GDM1 (cell line): ENCODE results near the gene MACROD2.

Source experiments
- DNase-seq: peaks from one replicate; lab custom pipeline; 2025; lab: John Stamatoyannopoulos, UW

Gene MACROD2

DNA sequence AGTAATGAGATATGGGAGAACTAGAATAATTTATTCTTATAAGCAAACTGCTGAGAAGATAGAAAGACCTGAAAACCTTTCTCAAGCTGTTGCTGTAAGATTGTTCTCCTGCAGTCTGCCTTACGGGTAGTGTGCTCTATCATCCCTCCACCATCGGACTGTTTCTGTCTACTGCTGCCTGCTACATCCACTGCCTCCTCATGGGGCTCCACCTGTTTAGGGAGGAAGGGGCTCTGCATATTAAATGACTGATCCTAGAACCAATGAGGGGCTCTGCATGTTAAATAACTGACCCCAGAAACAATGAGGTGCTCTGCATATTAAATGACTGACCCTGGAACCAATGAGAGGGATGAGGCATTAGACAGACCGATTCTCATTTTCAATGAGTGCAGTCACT, 1923.3 kb downstream of the MACROD2 start:
- DNase-seq = no peak

- no peak for DNase-seq
Measured at GRCh38 chr20:15919118-15919517, 1923.8 kb downstream of the MACROD2 start.

GRCh38 chr20:15921930-15922329, 1926.6 kb downstream of the MACROD2 start:
- no peak for DNase-seq

GRCh38 chr20:15922556-15922955, 1927.2 kb downstream of the MACROD2 start:
- DNase-seq = no peak

DNA sequence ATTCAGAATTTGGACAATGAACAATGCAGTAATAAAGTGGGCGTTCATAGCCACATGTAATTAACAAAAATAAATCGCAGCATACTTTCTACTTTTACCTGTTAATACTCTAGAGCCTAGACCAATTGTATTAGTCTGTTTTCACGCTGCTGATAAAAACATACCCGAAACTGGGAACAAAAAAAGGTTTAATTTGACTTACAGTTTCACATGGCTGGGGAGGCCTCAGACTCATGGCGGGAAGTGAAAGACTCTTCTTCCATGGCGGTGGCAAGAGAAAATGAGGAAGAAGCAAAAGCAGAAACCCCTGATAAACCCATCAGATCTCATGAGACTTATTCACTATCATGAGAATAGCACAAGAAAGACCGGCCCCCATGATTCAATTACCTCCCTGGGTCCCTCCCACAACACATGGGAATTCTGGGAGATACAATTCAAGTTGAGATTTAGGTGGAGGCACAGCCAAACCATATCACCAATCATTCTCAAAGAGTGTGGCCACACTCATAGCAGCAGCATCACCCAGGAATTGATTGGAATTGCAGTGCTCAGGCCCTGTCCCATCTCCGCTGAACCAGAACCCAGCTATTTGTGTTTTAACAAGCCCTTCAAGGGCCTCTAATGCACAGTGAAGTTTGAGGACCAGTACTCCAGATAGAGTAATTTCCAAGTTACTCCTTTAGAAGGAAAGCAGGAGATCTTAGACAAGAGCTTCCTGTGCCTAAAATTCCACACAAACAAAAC, 1927.9 kb downstream of the MACROD2 start:
- no peak for DNase-seq

DNA sequence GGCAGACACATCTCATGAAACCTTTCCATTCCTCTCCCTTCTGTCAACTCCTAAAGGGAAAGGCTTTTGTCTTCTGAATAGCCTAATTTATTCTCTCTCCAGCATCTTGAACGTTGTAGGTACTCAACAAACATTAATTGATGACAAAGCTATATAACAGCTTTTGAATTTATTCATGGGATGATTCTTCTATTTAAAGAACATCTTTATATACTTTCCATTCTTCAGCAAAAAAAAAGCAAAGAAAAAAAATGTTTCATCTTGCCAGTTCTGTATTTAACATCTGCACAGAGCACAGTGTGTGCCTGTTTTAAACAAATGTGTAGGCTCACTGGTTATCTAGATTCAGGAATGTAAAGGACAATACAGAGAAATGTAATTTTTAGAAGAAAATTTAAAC, 1929.2 kb downstream of the MACROD2 start:
- no peak for DNase-seq

DNA sequence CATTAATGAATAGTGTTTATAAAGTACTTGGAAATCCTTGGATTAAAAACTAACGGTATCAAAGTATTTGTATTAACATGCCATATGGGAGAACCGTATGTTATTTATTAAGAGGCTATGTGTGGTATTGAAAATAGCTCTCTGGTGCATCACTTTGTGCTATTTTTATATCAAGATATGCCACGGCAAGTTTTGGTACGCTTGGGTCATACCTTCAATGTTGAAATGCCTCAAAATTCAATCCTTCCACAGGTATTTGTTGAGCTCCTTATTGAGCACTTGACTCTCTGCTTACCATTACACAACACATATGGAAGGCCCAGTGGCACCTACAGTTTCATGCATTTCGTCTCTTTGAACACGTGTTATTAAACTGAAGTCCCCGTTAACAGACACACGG, 1930.1 kb downstream of the MACROD2 start:
- DNase-seq = no peak

DNA sequence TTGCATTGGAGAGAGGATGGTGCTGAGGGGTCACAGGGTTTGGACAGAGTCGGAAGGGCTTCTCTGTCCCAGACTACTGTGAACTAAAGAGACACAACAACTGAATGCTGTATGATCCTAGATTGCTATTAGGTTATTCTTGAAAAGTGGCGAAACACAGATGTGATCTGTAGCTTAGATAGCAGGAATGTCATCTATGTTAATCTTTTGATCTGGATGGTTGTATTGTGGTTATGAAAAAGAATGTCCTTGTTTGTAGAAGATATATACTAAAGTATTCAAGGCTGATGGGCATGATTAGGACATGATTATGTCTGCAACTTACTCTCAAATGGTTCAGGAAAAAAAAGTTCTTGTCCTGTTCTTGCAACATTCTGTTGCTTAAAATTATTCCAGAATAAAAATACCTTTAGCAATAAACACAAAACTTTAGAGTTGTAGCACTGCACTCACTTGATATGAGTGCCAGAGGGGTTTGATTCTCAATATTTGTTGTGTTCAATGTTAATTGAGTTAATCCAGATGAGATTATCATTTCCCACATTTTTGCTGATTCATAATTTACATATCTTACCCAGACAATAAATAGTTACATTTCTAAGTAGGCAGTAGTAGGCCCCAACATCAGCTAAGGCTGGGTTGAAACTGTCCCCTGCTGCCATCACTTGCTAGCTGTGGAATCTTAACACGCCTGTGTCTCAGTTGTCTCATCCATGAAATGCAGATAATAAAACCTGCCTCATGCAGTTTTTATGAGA, 1932.8 kb downstream of the MACROD2 start:
- no peak for DNase-seq

DNA sequence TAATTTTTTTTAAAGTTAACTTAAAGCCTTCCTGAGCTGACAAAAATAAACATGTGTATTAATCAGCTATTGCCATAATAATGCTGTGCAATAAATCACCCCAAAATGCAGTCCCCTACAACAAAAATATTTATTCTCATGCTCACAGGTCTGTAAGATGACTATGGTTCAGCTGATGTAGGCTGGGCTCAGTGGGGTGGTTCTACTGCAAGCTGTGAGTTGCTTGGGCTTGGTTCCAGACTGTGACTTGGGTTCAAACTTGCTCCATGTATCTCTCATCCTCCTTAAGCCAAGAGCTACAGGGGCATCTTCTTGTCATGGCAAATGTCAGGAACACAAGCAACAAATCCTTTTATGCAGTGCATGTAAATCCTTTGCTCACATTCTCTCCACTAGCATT, 1933.6 kb downstream of the MACROD2 start:
- DNase-seq = no peak

GRCh38 chr20:15930311-15931305, 1935.3 kb downstream of the MACROD2 start:
- no peak for DNase-seq

- no peak for DNase-seq
Measured at GRCh38 chr20:15931897-15932296, 1936.6 kb downstream of the MACROD2 start.

GRCh38 chr20:15937179-15937578, 1941.9 kb downstream of the MACROD2 start:
- DNase-seq = no peak

DNA sequence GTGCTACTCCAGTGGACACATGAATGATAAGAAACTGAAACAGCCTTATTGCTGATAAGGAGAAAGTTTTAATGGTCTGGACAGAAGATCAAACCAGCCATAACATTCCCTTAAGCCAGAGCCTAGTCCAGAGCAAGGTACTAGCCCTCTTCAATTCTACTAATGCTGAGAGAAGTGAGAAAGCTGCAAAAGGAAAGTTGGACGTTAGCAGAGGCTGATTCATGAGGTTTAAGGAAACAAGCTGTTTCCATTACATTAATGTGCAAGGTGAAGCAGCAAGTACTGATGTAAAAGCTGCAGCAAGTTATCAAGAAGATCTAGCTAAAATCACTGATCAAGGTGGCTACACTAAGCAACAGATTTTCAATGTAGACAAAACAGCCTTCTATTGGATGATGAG, 1943.5 kb downstream of the MACROD2 start:
- no peak for DNase-seq

DNA sequence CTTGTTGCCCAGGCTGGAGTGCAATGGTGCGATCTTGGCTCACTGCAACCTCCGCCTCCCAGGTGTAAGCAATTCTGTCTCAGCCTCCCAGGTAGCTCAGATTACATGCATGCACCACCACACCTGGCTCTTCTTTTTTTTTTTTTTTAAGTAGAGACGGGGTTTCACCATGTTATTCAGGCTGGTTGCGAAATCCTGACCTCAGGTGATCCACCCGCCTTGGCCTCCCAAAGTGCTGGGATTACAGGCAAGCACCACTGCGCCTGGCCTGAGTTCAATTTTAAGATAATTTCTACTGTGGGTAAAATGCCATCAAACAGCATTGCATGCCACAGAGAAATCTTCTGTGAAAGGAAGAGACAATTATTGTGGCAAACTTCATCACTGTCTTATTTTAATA, 1944.8 kb downstream of the MACROD2 start:
- DNase-seq = no peak

- DNase-seq = no peak
Measured at GRCh38 chr20:15942130-15942529, 1946.8 kb downstream of the MACROD2 start.

DNA sequence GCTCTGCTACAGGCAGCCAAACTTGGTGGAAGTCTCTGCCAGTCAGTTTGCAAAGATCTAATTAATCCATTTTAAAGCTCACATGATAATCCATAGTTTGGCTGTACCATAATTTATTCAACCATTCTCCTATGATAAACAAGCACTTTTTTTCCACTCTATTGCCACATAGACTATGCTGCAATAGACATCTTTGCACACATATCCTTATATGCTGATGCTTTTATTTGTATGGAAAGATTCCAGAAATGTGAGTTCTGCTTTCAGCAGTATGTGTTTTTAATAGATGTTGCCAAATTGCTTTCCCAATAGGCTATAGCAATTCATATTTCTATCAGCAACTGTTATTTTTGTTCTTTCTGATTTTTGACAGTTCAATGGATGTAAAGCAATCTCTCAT, 1950.0 kb downstream of the MACROD2 start:
- no peak for DNase-seq

- no peak for DNase-seq
Measured at GRCh38 chr20:15949391-15949790, 1954.1 kb downstream of the MACROD2 start.

DNA sequence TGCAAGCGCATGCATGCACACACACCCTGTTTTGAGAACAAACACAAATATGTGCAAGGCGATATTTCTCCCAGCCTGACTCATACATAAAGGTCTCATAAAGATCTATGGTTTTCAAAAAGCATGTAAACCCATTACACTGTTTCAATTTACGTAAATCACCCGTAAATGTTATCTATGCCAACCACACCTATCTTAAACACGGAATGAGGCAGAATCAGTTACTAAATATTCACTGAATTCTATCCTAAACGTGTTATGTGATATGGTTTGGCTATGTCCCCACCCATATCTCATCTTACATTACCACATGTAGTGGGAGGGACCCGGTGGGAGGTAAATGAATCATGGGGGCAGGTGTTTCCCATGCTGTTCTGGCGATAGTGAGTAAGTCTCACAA, 1956.3 kb downstream of the MACROD2 start:
- DNase-seq = no peak

- no peak for DNase-seq
Measured at GRCh38 chr20:15958142-15958541, 1962.8 kb downstream of the MACROD2 start.

- no peak for DNase-seq
Measured at GRCh38 chr20:15965165-15965564, 1969.8 kb downstream of the MACROD2 start.

DNA sequence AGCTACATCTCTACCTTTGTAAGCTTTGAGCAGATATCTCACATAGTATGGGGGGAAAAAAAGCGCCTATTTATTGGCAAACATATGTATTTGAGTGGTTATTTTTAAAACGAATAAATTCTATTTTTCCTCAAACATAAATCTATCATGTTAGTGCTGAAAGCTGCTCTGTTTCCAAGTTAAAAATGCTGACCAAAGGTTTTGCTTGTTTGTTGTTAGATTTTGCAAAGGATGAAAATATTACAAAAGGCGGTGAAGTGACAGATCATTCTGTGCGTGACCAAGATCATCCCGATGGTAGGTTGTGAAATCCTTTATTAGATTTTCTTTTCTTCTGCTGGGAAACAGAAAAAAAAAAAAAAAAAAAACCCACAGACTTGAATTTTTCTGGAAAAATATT, 1972.0 kb downstream of the MACROD2 start:
- DNase-seq = no peak

DNA sequence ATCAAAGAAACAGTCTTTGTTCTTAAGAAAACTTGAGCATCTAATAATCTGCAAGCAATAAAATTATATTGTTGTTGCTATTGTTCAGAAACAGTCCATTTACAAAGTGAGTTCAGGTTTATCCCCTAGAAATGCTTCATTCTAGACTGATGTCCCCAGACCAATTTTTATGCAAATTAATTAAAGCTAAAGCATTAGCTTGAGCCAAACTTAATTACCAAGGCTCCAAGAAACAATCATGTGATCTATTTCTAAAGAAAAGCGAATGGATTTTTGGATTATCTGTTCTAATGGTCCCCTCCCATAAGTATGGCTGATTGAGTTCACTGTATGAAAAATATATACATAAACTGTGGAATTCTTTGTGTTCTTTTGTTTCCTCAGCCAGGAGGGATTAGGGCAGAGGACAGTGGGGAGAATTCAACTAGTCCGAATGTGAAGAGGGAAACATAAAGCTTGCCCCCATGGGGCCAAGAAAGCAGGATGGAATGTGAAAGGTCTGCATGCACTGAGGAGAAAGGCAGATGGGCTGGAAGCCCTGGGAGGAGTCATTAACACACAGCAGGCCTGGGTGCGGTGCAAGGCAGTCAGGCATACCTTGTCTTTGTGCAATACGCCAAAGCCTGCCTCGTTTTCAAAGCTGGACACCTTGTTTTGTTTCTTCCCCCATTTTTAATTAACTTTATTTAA, 1980.9 kb downstream of the MACROD2 start:
- DNase-seq = no peak
